ENCODE measurements around the gene DACT2.
"Not testable (repeated sequence)": the region's sequence is repeated elsewhere in the genome, so short reads cannot be mapped to it uniquely, and the experiment has no call there.

The DACT2 gene

GRCh38 chr6:168318090-168318489, 1.5 kb downstream of the DACT2 start:
- Histone ChIP-seq H3K36me3 (ENCODE audit: control insufficient read depth in 1 of 2, insufficient read depth in 2 of 2, low read length in 2 of 2) (no peaks in the 10 kb centered on the region), H3K27me3 (ENCODE audit: low read depth, low read length) (peaks cover 11% of the 10 kb centered on the region), H3K9me3 (ENCODE audit: control insufficient read depth in 1 of 2, low read length in 2 of 2) (peaks cover 9 to 11% of the 10 kb centered on the region in 2 donors), H3K4me3 (ENCODE audit: low read depth in 1 of 2, low read length in 2 of 2) (no peak overlapping the region), H3K4me1 (ENCODE audit: control insufficient read depth in 1 of 2, insufficient read depth in 2 of 2, low read length in 2 of 2) (peaks cover 4 to 10% of the 10 kb centered on the region in 2 donors), H3K27ac (ENCODE audit: low read length) (no peak overlapping the region)

DNA sequence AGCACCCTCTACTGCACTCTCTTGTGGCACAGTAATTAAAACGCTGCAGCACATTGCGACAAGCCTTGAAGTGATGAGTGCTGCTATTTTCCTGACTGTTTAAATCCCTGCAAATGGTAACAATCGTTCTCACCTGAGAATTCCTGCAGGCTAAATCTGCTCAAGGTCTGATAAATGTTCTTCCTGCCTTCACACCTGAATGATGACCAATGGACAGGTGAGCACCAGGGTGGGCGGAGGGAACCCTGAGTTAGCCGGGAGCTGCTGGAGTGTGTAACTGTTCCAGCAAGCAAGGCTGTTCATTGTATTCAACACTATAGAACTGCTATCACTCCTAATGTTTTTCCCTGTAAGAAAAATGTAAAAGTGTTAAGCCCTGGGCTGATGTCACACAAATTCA, 4.0 kb downstream of the DACT2 start:
- H3K4me3 ChIP-seq (ENCODE audit: low read depth in 1 of 2, low read length in 2 of 2): no peak overlapping the region
- H3K27ac ChIP-seq (ENCODE audit: low read length): no peak overlapping the region
- peaks cover 6% of the 10 kb centered on the region for H3K27me3 ChIP-seq (ENCODE audit: low read depth, low read length)
- H3K36me3 ChIP-seq (ENCODE audit: control insufficient read depth in 1 of 2, insufficient read depth in 2 of 2, low read length in 2 of 2): no peaks in the 10 kb centered on the region
- peaks cover 4 to 10% of the 10 kb centered on the region in 2 donors for H3K4me1 ChIP-seq (ENCODE audit: control insufficient read depth in 1 of 2, insufficient read depth in 2 of 2, low read length in 2 of 2)
- peaks cover under 1% of the 10 kb centered on the region in 2 donors for H3K9me3 ChIP-seq (ENCODE audit: control insufficient read depth in 1 of 2, low read length in 2 of 2)

DNA sequence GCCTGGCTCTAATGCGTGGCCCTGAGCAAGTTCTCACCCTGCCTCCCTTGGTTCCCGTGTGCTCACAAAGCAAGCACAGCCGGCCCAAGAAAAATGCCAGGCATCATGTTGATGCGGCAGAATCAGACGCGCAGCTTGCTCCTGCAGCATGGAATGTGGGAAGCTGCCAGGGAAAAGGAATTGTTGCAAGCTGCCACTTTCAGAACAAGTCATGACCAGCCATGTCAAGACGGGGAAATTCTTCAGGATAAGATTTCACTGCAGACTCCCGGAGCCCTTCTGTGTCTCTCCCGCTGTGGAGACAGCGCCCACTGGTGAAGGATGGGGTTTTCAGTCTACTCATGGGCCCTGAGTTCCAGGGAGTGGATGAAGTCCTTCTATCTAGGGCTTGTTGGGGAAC, 4.6 kb downstream of the DACT2 start:
- peaks cover 4% of the 10 kb centered on the region for H3K27me3 ChIP-seq (ENCODE audit: low read depth, low read length)
- no peak overlapping the region for H3K27ac ChIP-seq (ENCODE audit: low read length)
- H3K9me3 ChIP-seq (ENCODE audit: control insufficient read depth in 1 of 2, low read length in 2 of 2): no peaks in the 10 kb centered on the region
- H3K4me1 ChIP-seq (ENCODE audit: control insufficient read depth in 1 of 2, insufficient read depth in 2 of 2, low read length in 2 of 2): peaks cover 4 to 10% of the 10 kb centered on the region in 2 donors
- no peaks in the 10 kb centered on the region for H3K36me3 ChIP-seq (ENCODE audit: control insufficient read depth in 1 of 2, insufficient read depth in 2 of 2, low read length in 2 of 2)
- H3K4me3 ChIP-seq (ENCODE audit: low read depth in 1 of 2, low read length in 2 of 2): no peak overlapping the region

- H3K9me3 ChIP-seq (ENCODE audit: control insufficient read depth in 1 of 2, low read length in 2 of 2): no peaks in the 10 kb centered on the region
- H3K4me3 ChIP-seq (ENCODE audit: low read depth in 1 of 2, low read length in 2 of 2): no peak overlapping the region
- no peak overlapping the region for H3K27ac ChIP-seq (ENCODE audit: low read length)
- peaks cover 2 to 4% of the 10 kb centered on the region in 2 donors for H3K4me1 ChIP-seq (ENCODE audit: control insufficient read depth in 1 of 2, insufficient read depth in 2 of 2, low read length in 2 of 2)
- H3K36me3 ChIP-seq (ENCODE audit: control insufficient read depth in 1 of 2, insufficient read depth in 2 of 2, low read length in 2 of 2): no peaks in the 10 kb centered on the region
- H3K27me3 ChIP-seq (ENCODE audit: low read depth, low read length): peaks cover 4% of the 10 kb centered on the region
These were observed 5.6 kb downstream of the DACT2 start for GRCh38 chr6:168314021-168314420.

DNA sequence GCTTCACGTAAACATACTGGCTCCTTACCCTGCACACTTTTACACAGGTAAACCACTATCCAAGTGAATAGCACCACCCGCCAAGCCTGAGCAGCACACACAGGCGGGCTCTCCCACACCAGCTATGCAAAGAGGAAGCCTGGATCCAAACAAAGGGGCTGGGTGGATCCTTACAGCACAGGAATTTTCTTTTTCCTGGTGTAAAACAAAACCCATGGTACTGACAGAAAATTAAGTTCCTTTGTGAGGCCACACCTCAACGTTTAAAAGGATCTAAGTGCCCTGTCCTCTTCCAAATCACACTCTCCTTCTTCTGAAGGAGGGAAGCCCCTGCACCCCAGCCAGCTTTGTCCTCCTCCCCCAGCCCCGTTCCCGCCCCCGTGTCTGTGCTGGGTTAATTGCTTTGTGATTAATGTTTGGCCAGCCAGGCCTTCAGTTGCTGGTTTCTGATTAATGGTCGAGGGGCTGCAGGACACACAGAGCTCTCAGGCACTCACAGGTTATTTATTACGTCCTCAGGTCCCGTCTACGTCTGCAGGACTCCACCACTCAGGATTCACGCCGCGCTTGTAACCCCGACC, 6.1 kb downstream of the DACT2 start:
- H3K36me3 ChIP-seq (ENCODE audit: control insufficient read depth in 1 of 2, insufficient read depth in 2 of 2, low read length in 2 of 2): no peaks in the 10 kb centered on the region
- H3K4me3 ChIP-seq (ENCODE audit: low read depth in 1 of 2, low read length in 2 of 2): no peak overlapping the region
- H3K27ac ChIP-seq (ENCODE audit: low read length): no peak overlapping the region
- peaks cover 4% of the 10 kb centered on the region for H3K27me3 ChIP-seq (ENCODE audit: low read depth, low read length)
- H3K4me1 ChIP-seq (ENCODE audit: control insufficient read depth in 1 of 2, insufficient read depth in 2 of 2, low read length in 2 of 2): peaks cover 0 to 4% of the 10 kb centered on the region in 2 donors
- H3K9me3 ChIP-seq (ENCODE audit: control insufficient read depth in 1 of 2, low read length in 2 of 2): no peaks in the 10 kb centered on the region

DNA sequence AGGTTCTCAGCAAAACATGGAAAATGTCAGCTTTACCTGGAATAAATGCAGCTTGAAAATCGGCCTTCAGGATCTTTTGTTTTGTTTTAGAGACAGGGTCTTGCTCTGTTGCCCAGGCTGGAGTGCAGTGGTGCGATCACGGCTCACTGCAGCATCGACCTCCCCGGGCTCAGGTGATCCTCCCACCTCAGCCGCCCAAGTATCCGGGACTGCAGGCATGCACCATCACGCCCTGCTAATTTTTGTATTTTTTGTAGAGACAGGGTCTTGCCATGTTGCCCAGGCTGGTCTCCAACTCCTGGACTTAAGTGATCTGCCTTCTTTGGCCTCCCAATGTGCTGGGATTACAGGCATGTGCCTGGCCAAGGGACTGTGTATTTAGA, 7.5 kb downstream of the DACT2 start:
- not testable (repeated sequence) for H3K36me3 ChIP-seq (ENCODE audit: control insufficient read depth in 1 of 2, insufficient read depth in 2 of 2, low read length in 2 of 2); H3K27me3 ChIP-seq (ENCODE audit: low read depth, low read length); H3K27ac ChIP-seq (ENCODE audit: low read length); H3K9me3 ChIP-seq (ENCODE audit: control insufficient read depth in 1 of 2, low read length in 2 of 2); H3K4me3 ChIP-seq (ENCODE audit: low read depth in 1 of 2, low read length in 2 of 2); H3K4me1 ChIP-seq (ENCODE audit: control insufficient read depth in 1 of 2, insufficient read depth in 2 of 2, low read length in 2 of 2)

DNA sequence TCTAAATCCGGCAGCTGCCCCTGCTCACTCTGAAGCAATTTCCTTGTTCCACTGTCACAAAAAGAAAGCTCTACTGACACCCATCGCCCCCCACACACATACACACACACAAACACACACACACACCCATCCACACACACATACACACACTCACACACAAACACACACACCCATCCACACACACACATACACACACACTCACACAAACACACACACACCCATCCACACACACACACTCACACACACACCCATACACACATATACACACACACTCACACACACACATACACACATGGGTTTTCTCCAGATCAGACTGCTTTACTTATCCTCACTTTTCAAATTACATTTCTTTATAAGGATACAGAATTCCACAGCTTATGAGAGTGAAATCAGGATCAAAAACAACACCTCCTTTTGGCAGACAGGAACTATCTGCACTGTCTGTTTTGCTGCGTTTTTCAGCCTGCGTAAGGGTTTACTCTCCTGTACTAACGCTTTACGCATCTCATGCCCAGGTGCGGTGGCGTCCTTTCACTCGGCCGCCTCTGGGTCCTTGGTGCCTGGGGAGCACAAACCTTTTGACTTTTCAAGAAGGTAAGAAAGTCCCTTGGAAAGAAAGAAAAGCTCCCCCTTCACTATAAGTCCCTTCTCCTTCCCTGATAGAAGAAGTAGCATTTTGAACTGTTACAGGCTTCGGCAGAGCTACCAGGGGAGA, 8.0 kb downstream of the DACT2 start:
- no peaks in the 10 kb centered on the region for H3K9me3 ChIP-seq (ENCODE audit: control insufficient read depth in 1 of 2, low read length in 2 of 2)
- peaks cover 4% of the 10 kb centered on the region for H3K27me3 ChIP-seq (ENCODE audit: low read depth, low read length)
- H3K4me1 ChIP-seq (ENCODE audit: control insufficient read depth in 1 of 2, insufficient read depth in 2 of 2, low read length in 2 of 2): peaks cover 0 to 4% of the 10 kb centered on the region in 2 donors
- no peak overlapping the region for H3K27ac ChIP-seq (ENCODE audit: low read length)
- no peak overlapping the region for H3K4me3 ChIP-seq (ENCODE audit: low read depth in 1 of 2, low read length in 2 of 2)
- H3K36me3 ChIP-seq (ENCODE audit: control insufficient read depth in 1 of 2, insufficient read depth in 2 of 2, low read length in 2 of 2): no peaks in the 10 kb centered on the region

- H3K36me3 ChIP-seq (ENCODE audit: control insufficient read depth in 1 of 2, insufficient read depth in 2 of 2, low read length in 2 of 2): no peaks in the 10 kb centered on the region
- no peak overlapping the region for H3K27ac ChIP-seq (ENCODE audit: low read length)
- peaks cover 4% of the 10 kb centered on the region for H3K27me3 ChIP-seq (ENCODE audit: low read depth, low read length)
These were observed 8.6 kb downstream of the DACT2 start for GRCh38 chr6:168310945-168311344.

DNA sequence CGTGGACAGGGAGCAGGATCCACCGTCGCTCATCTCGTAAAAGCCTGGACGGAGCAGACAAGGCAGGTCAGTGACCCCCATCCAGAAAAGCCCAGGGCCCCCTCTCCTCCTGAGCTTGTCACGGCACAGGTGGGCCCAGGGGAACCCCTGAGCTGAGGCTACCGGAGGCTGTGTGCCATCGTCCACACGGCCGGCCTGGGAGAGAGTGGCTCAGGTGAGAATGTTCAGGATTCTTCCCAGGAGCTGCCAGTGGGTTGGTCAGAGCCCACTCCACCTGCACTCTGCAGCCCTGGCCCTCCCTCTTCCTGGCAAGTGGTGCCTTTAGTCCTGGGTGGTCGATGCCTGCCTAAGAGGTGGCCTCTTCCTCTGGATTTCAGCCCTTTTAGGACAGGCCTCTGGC, 9.2 kb downstream of the DACT2 start:
- H3K27ac ChIP-seq (ENCODE audit: low read length): no peak overlapping the region
- H3K4me1 ChIP-seq (ENCODE audit: control insufficient read depth in 1 of 2, insufficient read depth in 2 of 2, low read length in 2 of 2): peaks cover 0 to 4% of the 10 kb centered on the region in 2 donors
- H3K27me3 ChIP-seq (ENCODE audit: low read depth, low read length): peaks cover 4% of the 10 kb centered on the region
- no peak overlapping the region for H3K4me3 ChIP-seq (ENCODE audit: low read depth in 1 of 2, low read length in 2 of 2)
- H3K36me3 ChIP-seq (ENCODE audit: control insufficient read depth in 1 of 2, insufficient read depth in 2 of 2, low read length in 2 of 2): no peaks in the 10 kb centered on the region
- no peaks in the 10 kb centered on the region for H3K9me3 ChIP-seq (ENCODE audit: control insufficient read depth in 1 of 2, low read length in 2 of 2)

More at GRCh38 chr6:168310945-168311344, 8.6 kb downstream of the DACT2 start:
- H3K4me3 ChIP-seq (ENCODE audit: low read depth in 1 of 2, low read length in 2 of 2): no peak overlapping the region
- peaks cover 0 to 4% of the 10 kb centered on the region in 2 donors for H3K4me1 ChIP-seq (ENCODE audit: control insufficient read depth in 1 of 2, insufficient read depth in 2 of 2, low read length in 2 of 2)
- H3K9me3 ChIP-seq (ENCODE audit: control insufficient read depth in 1 of 2, low read length in 2 of 2): no peaks in the 10 kb centered on the region

DNA sequence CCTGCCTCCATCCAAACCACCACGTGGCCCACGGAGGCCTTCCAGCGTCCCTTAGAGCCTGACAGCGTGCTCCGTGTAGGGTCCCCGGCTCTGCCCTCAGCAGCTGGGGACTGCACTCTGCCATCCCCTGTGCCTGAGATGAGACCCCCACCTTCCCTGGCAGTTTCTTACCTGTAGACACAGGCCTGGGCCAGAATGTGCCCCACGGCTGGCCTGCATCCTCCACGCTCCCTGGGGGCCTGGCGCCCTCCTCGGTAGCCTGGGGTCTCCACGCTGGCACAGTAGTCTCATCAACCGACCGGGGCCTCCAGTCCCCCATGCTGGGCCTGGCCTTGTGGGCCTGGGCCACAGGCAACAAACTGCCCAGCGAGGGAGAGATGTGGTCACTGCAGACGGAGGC, 9.6 kb downstream of the DACT2 start:
- H3K9me3 ChIP-seq (ENCODE audit: control insufficient read depth in 1 of 2, low read length in 2 of 2): no peaks in the 10 kb centered on the region
- H3K4me1 ChIP-seq (ENCODE audit: control insufficient read depth in 1 of 2, insufficient read depth in 2 of 2, low read length in 2 of 2): peaks cover 0 to 4% of the 10 kb centered on the region in 2 donors
- no peak overlapping the region for H3K27ac ChIP-seq (ENCODE audit: low read length)
- peaks cover 4% of the 10 kb centered on the region for H3K27me3 ChIP-seq (ENCODE audit: low read depth, low read length)
- no peak overlapping the region for H3K4me3 ChIP-seq (ENCODE audit: low read depth in 1 of 2, low read length in 2 of 2)
- no peaks in the 10 kb centered on the region for H3K36me3 ChIP-seq (ENCODE audit: control insufficient read depth in 1 of 2, insufficient read depth in 2 of 2, low read length in 2 of 2)

DNA sequence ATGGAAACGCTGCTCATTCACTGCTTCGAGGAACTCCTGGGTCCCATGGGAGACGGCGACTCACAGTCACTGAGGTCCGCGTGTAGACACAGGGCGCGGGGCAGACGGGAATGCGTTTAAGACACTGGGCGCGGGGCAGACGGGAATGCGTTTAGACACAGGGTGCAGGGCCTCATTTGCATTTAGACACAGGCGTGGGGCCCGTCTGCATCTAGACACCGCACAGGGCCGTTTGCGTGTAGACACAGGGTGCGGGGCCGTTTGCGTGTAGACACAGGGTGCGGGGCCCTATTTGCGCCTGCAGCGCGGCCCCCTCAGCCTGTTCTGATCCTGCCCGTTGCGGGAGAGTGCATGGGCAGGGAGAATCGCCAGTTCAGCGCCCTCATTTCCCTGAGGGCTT, 10.4 kb downstream of the DACT2 start:
- H3K4me3 ChIP-seq (ENCODE audit: low read depth in 1 of 2, low read length in 2 of 2): no peak overlapping the region
- H3K4me1 ChIP-seq (ENCODE audit: control insufficient read depth in 1 of 2, insufficient read depth in 2 of 2, low read length in 2 of 2): no peaks in the 10 kb centered on the region
- H3K36me3 ChIP-seq (ENCODE audit: control insufficient read depth in 1 of 2, insufficient read depth in 2 of 2, low read length in 2 of 2): no peaks in the 10 kb centered on the region
- peaks cover 4% of the 10 kb centered on the region for H3K27me3 ChIP-seq (ENCODE audit: low read depth, low read length)
- H3K27ac ChIP-seq (ENCODE audit: low read length): no peak overlapping the region
- no peaks in the 10 kb centered on the region for H3K9me3 ChIP-seq (ENCODE audit: control insufficient read depth in 1 of 2, low read length in 2 of 2)

All from muscle layer of duodenum (tissue), 2 donors.